Gastroesophageal sphincter (tissue), 4 donors: ENCODE data around the gene RBBP8NL. TPM values are rescaled to one million over a fixed set of nuclear protein-coding genes. Genes with fewer than 3 reads are reported as not detected.

Experiments used
- ATAC-seq: fragments of 150-250 bp; one replicate; pipeline ENCODE4 v1.9.1; 2016; ENCODE audit warnings: mild to moderate bottlenecking, moderate library complexity
- H3K27ac ChIP-seq, 4 donors: fragments of 200-600 bp; sonication (generic) in 3 of 4; 1 replicate in 3 of 4; 2 replicates in 1 of 4; pipeline ENCODE4 v1.5.1; 2016 to 2019
- H3K27me3 ChIP-seq: fragments of 200-600 bp; sonication (generic); one replicate; pipeline ENCODE4 v1.5.1; 2019
- H3K36me3 ChIP-seq, 2 donors: fragments of 200-600 bp; sonication (generic); one replicate each; pipeline ENCODE4 v1.5.1; 2019; ENCODE audit warnings: control low read depth in 1 of 2
- H3K4me1 ChIP-seq, 3 donors: fragments of 200-600 bp; sonication (generic); 1 replicate in 2 of 3; 2 replicates in 1 of 3; pipeline ENCODE4 v1.5.1; 2016 to 2019; ENCODE audit warnings: control low read depth in 2 of 3
- H3K4me3 ChIP-seq, 2 donors: fragments of 200-600 bp; sonication (generic); one replicate each; pipeline ENCODE4 v1.5.1; 2019; ENCODE audit warnings: mild to moderate bottlenecking in 1 of 2, moderate library complexity in 1 of 2
- H3K9me3 ChIP-seq, 3 donors: fragments of 200-600 bp; sonication (generic); one replicate each; pipeline ENCODE4 v1.5.1; 2017 to 2019; ENCODE audit warnings: control low read depth in 2 of 3
- EP300 ChIP-seq: sonication (generic); formaldehyde crosslinking; IDR thresholded peaks from one replicate; pipeline ENCODE4 v1.6.1; 2017; ENCODE audit warnings: antibody characterized with exemption, mild to moderate bottlenecking
- POLR2A ChIP-seq, 2 donors: fragments of 450-650 bp; IDR thresholded peaks; one replicate each; pipeline ENCODE4 v1.6.1; 2017; ENCODE audit warnings: antibody characterized with exemption in 2 of 2, mild to moderate bottlenecking in 2 of 2, moderate library complexity in 1 of 2
- POLR2AphosphoS5 ChIP-seq: sonication (generic); formaldehyde crosslinking; IDR thresholded peaks from one replicate; pipeline ENCODE4 v1.6.1; 2017; ENCODE audit warnings: antibody characterized with exemption
- WGBS, 2 donors: methylation state at CpG; one replicate each; pipeline ENCODE4 v1.1.5; 2018; ENCODE audit warnings: low coverage in 1 of 2; 5-methylcytosine and 5-hydroxymethylcytosine counted together
- total RNA-seq, 4 donors: library from RNA; depleted of rRNA; stranded (reverse); fragments of >200 nt; gene quantifications; one replicate each; pipeline ENCODE4 v1.1.0, GENCODE V29; 2016
- TF ChIP-seq, protein P1 (sequence below), 4 experiments: fragments of 200-600 bp in 2 of 4; fragments of 450-650 bp in 2 of 4; sonication (generic) in 1 of 4; IDR thresholded peaks; one replicate each; pipeline ENCODE4 v1.5.1; 2017 to 2019; ENCODE audit warnings: antibody characterized with exemption in 4 of 4, mild to moderate bottlenecking in 2 of 4, moderate library complexity in 2 of 4

RBBP8NL gene
- total RNA-seq, 4 donors from 2014 or later, result 0.20 TPM; not detected in 3

DNA sequence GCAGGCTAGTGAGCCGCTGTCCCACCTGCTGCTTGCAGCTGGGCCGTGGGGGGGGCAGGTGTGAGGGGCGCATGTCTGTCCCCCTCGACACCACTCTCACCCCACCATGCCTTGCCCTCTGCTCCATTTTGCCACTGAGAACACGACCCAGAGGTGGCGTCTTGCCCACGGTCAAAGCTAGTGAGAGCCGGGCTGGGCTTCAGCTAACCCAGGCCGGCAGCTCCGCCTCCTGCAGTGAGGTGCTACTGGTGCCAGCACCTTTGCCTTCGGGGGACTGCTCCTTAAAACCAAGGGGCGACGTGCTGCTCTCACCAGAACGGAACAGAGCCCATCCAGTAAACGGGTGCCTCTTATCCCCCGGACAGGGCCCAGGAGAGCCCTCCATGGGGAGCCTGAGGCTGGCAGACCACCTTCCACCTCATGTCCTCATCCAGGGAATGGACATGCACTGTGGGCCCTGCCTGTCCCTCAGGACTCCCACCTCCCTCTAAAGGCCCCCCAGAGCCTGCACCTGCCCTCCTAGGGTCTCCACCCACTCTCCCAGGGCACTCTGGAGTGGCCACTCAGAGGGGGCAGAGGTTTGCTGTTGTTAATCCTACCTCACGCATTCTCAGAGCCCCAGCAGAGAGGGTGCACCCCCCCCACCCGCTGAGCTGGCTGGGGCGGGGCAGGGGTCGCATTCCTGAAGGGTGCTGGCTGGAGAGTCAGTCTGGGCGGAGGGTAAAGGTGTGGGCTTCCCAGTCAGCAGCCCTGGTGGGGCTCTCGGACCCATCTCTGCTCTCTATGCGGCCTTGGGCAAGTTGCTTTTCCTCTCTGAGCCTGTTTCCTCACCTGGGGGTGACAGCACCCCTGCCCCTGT, 2.9 kb downstream of the RBBP8NL start:
- no peak overlapping the region for H3K27ac ChIP-seq
- WGBS, 2 donors, result no CpG with 5 or more reads among the region's 23 CpGs
- H3K27me3 ChIP-seq, result peaks cover 48% of the 10 kb centered on the region
- H3K36me3 ChIP-seq, result no peaks in the 10 kb centered on the region
- no peak for TF ChIP-seq POLR2AphosphoS5
- TF ChIP-seq, protein P1, sequence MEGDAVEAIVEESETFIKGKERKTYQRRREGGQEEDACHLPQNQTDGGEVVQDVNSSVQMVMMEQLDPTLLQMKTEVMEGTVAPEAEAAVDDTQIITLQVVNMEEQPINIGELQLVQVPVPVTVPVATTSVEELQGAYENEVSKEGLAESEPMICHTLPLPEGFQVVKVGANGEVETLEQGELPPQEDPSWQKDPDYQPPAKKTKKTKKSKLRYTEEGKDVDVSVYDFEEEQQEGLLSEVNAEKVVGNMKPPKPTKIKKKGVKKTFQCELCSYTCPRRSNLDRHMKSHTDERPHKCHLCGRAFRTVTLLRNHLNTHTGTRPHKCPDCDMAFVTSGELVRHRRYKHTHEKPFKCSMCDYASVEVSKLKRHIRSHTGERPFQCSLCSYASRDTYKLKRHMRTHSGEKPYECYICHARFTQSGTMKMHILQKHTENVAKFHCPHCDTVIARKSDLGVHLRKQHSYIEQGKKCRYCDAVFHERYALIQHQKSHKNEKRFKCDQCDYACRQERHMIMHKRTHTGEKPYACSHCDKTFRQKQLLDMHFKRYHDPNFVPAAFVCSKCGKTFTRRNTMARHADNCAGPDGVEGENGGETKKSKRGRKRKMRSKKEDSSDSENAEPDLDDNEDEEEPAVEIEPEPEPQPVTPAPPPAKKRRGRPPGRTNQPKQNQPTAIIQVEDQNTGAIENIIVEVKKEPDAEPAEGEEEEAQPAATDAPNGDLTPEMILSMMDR (IDR thresholded peaks at IDR 0.05), result no peak
- TF ChIP-seq POLR2A (IDR thresholded peaks at IDR 0.05), result no peak
- TF ChIP-seq EP300, result no peak
- H3K9me3 ChIP-seq, result no peaks in the 10 kb centered on the region
- H3K4me3 ChIP-seq, result no peak overlapping the region
- no peak for ATAC-seq
- H3K4me1 ChIP-seq, result no peaks in the 10 kb centered on the region

DNA sequence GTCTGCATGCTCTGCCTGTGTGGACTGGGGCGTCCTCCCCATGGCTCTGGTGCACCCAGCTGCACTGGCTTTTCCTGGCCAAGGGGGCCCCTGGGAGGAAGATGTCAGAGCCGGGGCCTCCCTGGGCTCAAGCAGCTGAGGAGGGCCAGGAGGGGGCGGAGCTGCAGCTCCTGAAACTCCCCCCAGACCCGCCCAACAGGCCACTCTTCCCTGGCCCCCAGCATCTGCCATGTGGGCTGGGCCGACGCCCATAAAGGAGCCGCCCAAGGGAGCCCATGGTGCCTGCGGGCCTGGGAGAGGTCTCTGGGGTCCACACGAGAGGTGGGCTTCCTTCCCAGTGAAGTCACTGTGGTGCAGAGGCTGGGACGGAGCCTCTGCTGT, 4.0 kb downstream of the RBBP8NL start:
- Histone ChIP-seq H3K36me3 (no peaks in the 10 kb centered on the region), H3K27ac (no peak overlapping the region), H3K27me3 (peaks cover 54% of the 10 kb centered on the region), H3K9me3 (no peaks in the 10 kb centered on the region), H3K4me1 (no peaks in the 10 kb centered on the region), H3K4me3 (no peak overlapping the region)
- TF ChIP-seq, protein P1 (IDR thresholded peaks at IDR 0.05), result no peak
- WGBS, 2 donors, result no CpG with 5 or more reads among the region's 10 CpGs
- ATAC-seq, result no peak

GRCh38 chr20:62422636-62423325, 4.6 kb downstream of the RBBP8NL start:
- no peak for ATAC-seq
- no peak overlapping the region for H3K27ac ChIP-seq
- H3K36me3 ChIP-seq, result no peaks in the 10 kb centered on the region
- TF ChIP-seq POLR2AphosphoS5 (no peak), POLR2A (IDR thresholded peaks at IDR 0.05) (no peak), EP300 (no peak)
- TF ChIP-seq, protein P1 (IDR thresholded peaks at IDR 0.05), result no peak
- H3K4me3 ChIP-seq, result no peak overlapping the region
- H3K9me3 ChIP-seq, result no peaks in the 10 kb centered on the region
- WGBS, 2 donors, result no CpG with 5 or more reads among the region's 20 CpGs
- H3K27me3 ChIP-seq, result peaks cover 54% of the 10 kb centered on the region
- no peaks in the 10 kb centered on the region for H3K4me1 ChIP-seq

GRCh38 chr20:62421716-62421990, 5.7 kb downstream of the RBBP8NL start:
- H3K4me3 ChIP-seq, result no peak overlapping the region
- TF ChIP-seq POLR2AphosphoS5, result no peak
- no peak for TF ChIP-seq EP300
- TF ChIP-seq, protein P1 (IDR thresholded peaks at IDR 0.05), result no peak
- TF ChIP-seq POLR2A (IDR thresholded peaks at IDR 0.05), result no peak
- H3K27ac ChIP-seq, result no peak overlapping the region
- no peaks in the 10 kb centered on the region for H3K4me1 ChIP-seq
- 73 to 90% methylated on average over 2 of the region's 6 CpGs for WGBS, 2 donors
- H3K9me3 ChIP-seq, result no peaks in the 10 kb centered on the region
- no peaks in the 10 kb centered on the region for H3K36me3 ChIP-seq
- ATAC-seq, result no peak
- peaks cover 55% of the 10 kb centered on the region for H3K27me3 ChIP-seq
